GM18873 (cell line): ENCODE results near the gene GSK3B.
A peak's percentile ranks its signal among the peaks of the same experiment; 100 is the strongest.

Experiments
- ATAC-seq: cut with Tn5 transposase; IDR thresholded peaks from one replicate; pipeline ENCODE4 v1.9.1; 2021; ENCODE audit warnings: mild to moderate bottlenecking, moderate library complexity, moderate number of reproducible peaks; ENCODE audit not compliant: unreplicated experiment, low FRiP score

Gene GSK3B

DNA sequence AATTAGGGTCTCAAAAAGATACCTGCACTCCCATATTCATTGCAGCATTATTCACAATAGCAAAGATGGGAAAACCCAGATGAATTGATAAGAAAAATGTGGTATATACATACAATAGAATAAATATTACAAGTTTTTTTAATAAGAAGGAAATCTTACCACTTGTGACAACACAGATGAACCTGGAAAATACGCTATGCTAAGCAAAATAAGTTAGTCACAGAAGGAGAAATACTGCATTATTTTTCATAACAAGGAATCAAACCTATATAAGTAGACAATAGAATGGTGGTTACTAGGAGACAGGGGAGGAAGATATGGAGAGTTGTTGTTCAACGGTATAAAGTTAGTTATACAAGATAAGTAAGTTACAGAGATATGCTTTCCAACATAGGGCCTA, 130.0 kb downstream of the GSK3B start:
- no peak for ATAC-seq

- no peak for ATAC-seq
Observed at GRCh38 chr3:119955972-119956371, 138.3 kb downstream of the GSK3B start.

DNA sequence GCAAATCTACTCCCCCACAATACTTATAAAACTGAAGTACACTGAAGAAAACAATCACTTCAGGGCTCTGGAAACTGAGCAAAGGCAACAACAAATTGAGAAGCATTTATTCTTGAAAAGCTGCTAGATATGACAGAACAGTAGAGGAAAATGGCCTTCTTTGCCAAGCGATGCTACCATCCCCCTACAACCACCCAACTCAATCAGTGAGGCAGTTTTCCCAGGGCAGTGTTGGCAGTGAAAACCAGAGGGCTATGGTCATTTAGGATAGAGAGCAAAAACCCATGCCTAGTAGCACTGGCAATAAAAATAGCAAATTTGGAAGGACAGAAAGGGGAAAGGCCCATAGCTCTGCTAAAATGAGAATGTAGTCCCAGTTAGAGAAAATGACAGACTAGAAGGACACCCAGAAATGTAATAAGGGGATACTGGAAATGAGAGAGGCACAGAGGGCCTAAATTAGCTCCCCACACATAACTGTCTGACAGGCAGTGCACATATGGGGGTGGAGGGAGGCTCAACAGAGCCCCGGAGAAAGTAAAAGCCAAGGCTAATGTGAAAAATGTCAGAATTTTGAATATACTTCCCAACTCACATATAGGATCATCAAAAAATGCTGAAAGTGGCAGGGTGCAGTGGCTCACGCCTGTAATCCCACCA, 143.5 kb downstream of the GSK3B start:
- no peak for ATAC-seq

DNA sequence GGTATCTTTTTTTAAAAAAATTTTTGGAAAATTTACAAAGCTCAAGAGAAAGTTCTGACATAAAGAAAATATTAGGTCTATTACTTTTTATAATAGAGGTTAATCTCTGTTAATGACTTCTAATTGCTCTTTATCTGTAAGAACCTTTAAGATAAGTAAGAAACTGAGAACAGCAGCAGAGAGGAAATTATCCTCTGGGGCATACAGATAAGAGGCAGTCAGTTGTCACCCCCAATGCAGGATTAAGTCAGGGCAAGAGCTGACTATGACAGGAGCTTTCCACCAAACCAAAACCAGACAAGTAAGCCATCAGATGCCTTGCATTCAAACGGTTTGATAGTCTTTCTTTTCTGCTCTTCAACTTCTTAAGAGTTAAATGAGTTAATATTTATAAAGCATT, 149.0 kb downstream of the GSK3B start:
- no peak for ATAC-seq

DNA sequence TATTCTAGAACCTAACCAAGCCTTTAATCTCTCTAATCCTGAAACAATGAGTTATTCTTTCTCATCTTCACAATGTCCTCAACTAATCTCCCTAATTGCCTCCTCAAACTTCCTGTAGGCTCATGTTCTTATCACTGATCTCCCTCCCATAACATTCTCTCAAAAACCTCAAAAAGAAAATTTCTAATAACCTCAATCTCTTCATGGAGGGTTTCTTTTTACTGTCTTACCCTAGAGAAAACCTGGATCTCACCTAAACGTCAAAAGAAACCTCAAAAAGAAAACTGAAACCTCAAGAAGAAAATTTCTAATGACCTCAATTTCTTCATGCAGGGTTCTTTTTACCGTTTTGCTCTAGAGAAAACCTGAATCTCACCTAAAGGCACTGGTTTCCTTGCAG, 150.2 kb downstream of the GSK3B start:
- ATAC-seq, result no peak

DNA sequence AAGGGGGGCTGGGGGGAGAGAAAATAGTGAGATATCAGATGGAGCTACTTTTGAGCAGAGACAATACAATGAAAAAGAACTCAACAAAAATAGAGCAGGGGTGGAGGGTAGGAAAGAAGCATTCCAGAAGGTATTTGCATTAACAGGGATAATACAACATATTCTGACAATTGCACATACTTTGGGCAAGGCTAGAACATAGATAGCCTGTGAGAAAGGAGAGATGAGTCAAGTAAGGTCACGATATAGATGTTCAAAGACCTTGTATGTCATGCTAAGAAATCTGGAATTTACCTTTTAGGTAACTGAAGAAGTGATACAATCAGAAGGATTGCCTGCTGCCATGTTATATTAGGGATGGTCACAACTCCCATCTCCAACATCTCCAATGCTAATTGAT, 155.2 kb downstream of the GSK3B start:
- no peak for ATAC-seq

DNA sequence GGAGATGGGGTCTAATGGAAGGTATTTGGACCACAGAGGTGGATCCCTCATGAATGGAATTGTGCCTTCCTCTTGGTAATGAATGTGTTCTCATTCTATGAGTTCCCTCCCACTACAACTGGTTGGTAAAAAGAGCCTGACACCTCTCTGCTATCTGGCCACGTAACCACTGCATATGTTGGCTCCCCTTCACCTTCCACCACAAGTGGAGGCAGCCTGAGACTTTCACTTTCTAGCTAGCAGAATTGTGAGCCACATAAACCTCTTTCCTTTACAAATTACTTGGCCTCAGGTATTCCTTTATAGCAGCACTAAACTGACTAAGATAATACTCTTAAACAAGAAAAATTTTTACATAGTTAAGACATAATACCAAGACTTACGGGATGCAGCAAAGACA, 157.0 kb downstream of the GSK3B start:
- peak; percentile 83 for ATAC-seq

GRCh38 chr3:119934249-119934648, 160.0 kb downstream of the GSK3B start:
- no peak for ATAC-seq

- ATAC-seq, result no peak
Observed at GRCh38 chr3:119933207-119933606, 161.0 kb downstream of the GSK3B start.

- ATAC-seq, result no peak
Observed at GRCh38 chr3:119930286-119930685, 164.0 kb downstream of the GSK3B start.

DNA sequence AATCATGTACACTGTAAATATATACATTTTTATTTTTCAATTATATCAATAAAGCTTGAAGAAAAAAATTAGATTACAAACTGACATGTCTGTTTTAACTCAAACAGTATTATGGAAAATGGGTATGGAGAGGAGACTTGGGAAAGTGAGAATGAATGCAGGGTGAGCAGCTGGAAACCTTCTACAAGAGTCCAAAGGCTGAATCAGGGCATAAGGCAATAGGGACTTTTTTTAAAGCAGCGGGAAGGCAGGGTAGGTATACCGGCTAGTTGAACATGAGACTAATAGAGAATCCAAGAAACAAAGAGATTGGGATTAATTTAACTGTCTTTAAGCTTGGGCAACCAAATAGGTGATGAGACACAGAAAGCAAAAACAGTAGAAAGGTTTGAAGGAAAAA, 167.1 kb downstream of the GSK3B start:
- ATAC-seq, result no peak

GRCh38 chr3:119924111-119925094, 169.8 kb downstream of the GSK3B start:
- ATAC-seq, result no peak

DNA sequence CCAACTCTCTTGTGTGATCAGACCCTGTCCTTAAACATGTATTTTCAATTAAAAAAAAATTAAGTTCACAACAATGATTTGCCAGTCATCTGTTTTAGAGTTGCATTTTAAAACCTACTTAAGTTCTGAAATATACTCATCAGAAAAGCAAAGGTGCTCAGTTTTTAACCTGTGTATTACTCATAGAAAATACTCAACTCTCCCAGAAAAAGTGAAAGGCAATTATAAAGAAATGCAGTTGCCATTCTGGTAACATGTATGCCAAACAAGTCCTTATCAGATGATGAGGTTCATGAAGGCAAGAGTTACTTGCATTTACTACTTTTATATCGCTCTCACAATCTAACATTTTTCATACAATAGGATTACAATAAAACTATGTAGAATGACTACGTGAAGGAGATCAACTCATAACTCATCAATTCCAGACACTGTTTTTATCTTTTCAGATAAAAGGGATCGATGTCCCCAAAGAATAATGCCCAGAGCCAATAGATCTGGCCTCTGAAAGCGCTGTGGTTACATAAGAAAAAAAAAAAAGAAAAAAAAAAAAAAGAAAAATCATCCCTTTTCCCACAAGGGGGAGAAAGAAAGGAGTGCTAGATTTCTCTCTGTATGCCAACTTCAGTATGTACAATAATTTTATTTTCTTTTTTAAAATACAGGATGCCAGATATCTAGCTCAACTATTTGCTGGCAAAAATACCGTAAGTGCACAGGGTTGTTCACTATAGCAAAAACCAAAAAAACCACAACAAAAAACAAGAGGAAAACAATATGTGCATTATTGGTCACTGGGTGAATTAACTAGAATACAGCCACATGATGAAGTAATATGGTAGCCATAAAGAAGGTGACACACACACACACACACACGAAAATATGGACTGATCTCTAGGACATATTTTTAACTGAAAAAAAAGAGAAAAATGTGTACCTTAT, 175.0 kb downstream of the GSK3B start:
- ATAC-seq, result no peak

- no peak for ATAC-seq
Observed at GRCh38 chr3:119913021-119913420, 181.2 kb downstream of the GSK3B start.

- ATAC-seq, result no peak
Observed at GRCh38 chr3:119912220-119912619, 182.0 kb downstream of the GSK3B start.

GRCh38 chr3:119911748-119912147, 182.5 kb downstream of the GSK3B start:
- no peak for ATAC-seq

GRCh38 chr3:119902061-119902460, 192.2 kb downstream of the GSK3B start:
- ATAC-seq, result no peak

- no peak for ATAC-seq
Observed at GRCh38 chr3:119901148-119901547, 193.1 kb downstream of the GSK3B start.

DNA sequence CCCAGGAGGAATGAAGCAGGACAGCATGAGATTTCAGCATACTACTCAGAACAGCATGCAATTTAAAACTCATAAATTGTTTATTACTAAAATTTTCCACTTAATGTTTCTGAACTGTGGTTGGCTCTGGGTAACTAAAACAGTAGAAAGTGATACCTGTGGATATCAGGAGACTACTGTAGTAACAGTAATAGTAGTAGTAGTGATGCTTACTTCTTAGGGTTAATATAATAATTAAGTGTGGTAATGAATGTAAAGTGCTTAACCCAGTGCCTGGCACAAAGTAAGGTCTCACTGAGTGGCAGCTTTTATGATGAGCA, 195.1 kb downstream of the GSK3B start:
- ATAC-seq, result no peak

GRCh38 chr3:119898478-119899191, 195.6 kb downstream of the GSK3B start:
- ATAC-seq, result no peak
